ENCODE results near the gene LAPTM4A.
"Not testable (repeated sequence)": the region's sequence is repeated elsewhere in the genome, so short reads cannot be mapped to it uniquely, and the experiment has no call there.

Gene LAPTM4A

GRCh38 chr2:20052861-20053281 is 1.4 kb upstream of the LAPTM4A start:
- DNase-seq (ENCODE audit: low read depth in 2 of 2, low spot score in 1 of 2) = no peak

- no peak for DNase-seq (ENCODE audit: low read depth in 2 of 2, low spot score in 1 of 2)
These were observed 912 bp upstream of the LAPTM4A start for GRCh38 chr2:20052229-20052851.

GRCh38 chr2:20050646-20051531 is 539 bp downstream of the LAPTM4A start:
- no peak for DNase-seq (ENCODE audit: low read depth in 2 of 2, low spot score in 1 of 2)

GRCh38 chr2:20050104-20050645 is 1.3 kb downstream of the LAPTM4A start:
- no peak for DNase-seq (ENCODE audit: low read depth in 2 of 2, low spot score in 1 of 2)

GRCh38 chr2:20049637-20050036 is 1.8 kb downstream of the LAPTM4A start:
- DNase-seq (ENCODE audit: low read depth in 2 of 2, low spot score in 1 of 2) = no peak

GRCh38 chr2:20048488-20049448 is 2.7 kb downstream of the LAPTM4A start:
- DNase-seq (ENCODE audit: low read depth in 2 of 2, low spot score in 1 of 2) = no peak

GRCh38 chr2:20045712-20046292 is 5.6 kb downstream of the LAPTM4A start:
- DNase-seq (ENCODE audit: low read depth in 2 of 2, low spot score in 1 of 2) = not testable (repeated sequence)

GRCh38 chr2:20044778-20045177 is 6.7 kb downstream of the LAPTM4A start:
- no peak for DNase-seq (ENCODE audit: low read depth in 2 of 2, low spot score in 1 of 2)

- DNase-seq (ENCODE audit: low read depth in 2 of 2, low spot score in 1 of 2) = no peak
These were observed 8.9 kb downstream of the LAPTM4A start for GRCh38 chr2:20042531-20042930.

- no peak for DNase-seq (ENCODE audit: low read depth in 2 of 2, low spot score in 1 of 2)
These were observed 10.8 kb downstream of the LAPTM4A start for GRCh38 chr2:20040489-20041172.

- DNase-seq (ENCODE audit: low read depth in 2 of 2, low spot score in 1 of 2) = no peak
These were observed 13.8 kb downstream of the LAPTM4A start for GRCh38 chr2:20037660-20038059.

- DNase-seq (ENCODE audit: low read depth in 2 of 2, low spot score in 1 of 2) = no peak
These were observed 15.3 kb downstream of the LAPTM4A start for GRCh38 chr2:20035955-20036666.

GRCh38 chr2:20034821-20035220 is 16.6 kb downstream of the LAPTM4A start:
- DNase-seq (ENCODE audit: low read depth in 2 of 2, low spot score in 1 of 2) = no peak

GRCh38 chr2:20034218-20034617 is 17.2 kb downstream of the LAPTM4A start:
- no peak for DNase-seq (ENCODE audit: low read depth in 2 of 2, low spot score in 1 of 2)

GRCh38 chr2:20033322-20033721 is 18.1 kb downstream of the LAPTM4A start:
- no peak for DNase-seq (ENCODE audit: low read depth in 2 of 2, low spot score in 1 of 2)

GRCh38 chr2:20030224-20030623 is 21.2 kb downstream of the LAPTM4A start:
- DNase-seq (ENCODE audit: low read depth in 2 of 2, low spot score in 1 of 2) = no peak

GRCh38 chr2:20027705-20028434 is 23.6 kb downstream of the LAPTM4A start:
- DNase-seq (ENCODE audit: low read depth in 2 of 2, low spot score in 1 of 2) = no peak

GRCh38 chr2:20027260-20027677 is 24.2 kb downstream of the LAPTM4A start:
- DNase-seq (ENCODE audit: low read depth in 2 of 2, low spot score in 1 of 2) = no peak

Measured in stimulated activated CD8-positive, alpha-beta memory T cell treated with anti-CD3 and anti-CD28 coated beads, Interleukin-4, amount 100 ng/mL, for 1 hour (primary cell).